Measurements from ENCODE around the gene USP13. TPM values are rescaled to one million over a fixed set of nuclear protein-coding genes. Genes with fewer than 3 reads are reported as not detected.

USP13 gene
- total RNA-seq, 3 donors from 2014 or later (not counting 1 experiment from before 2014, with no cell fraction given), result 2.4 to 5.6 (median 3.0) TPM

- TF ChIP-seq CTCF (IDR thresholded peaks at IDR 0.05), result no peak
- Mint-ChIP-seq H3K4me3 (no peak overlapping the region), H3K4me1 (no peaks in the 10 kb centered on the region), H3K27me3 (ENCODE audit: low read depth in 2 of 2) (no peaks in the 10 kb centered on the region), H3K9me3 (no peaks in the 10 kb centered on the region), H3K36me3 (no peaks in the 10 kb centered on the region), H3K27ac (no peak overlapping the region)
- ATAC-seq (no peak), DNase-seq (no peak)
- Histone ChIP-seq H3K4me1 (ENCODE audit: control insufficient read depth, insufficient read depth, low read length) (no peaks in the 10 kb centered on the region), H3K4me3 (ENCODE audit: low read length) (no peak overlapping the region), H3K27ac (ENCODE audit: low read length) (no peak overlapping the region), H3K36me3 (ENCODE audit: control insufficient read depth, insufficient read depth, low read length) (no peaks in the 10 kb centered on the region), H3K9me3 (ENCODE audit: control insufficient read depth, insufficient read depth, low read length) (no peaks in the 10 kb centered on the region), H3K27me3 (ENCODE audit: control insufficient read depth, insufficient read depth, low read length) (no peaks in the 10 kb centered on the region)
- intact Hi-C loops (cut with micrococcal nuclease), result no loop called here
- 97% methylated on average over 11 of the region's 12 CpGs for WGBS (ENCODE audit: insufficient coverage)
Measured at GRCh38 chr3:179701176-179701827, 48.5 kb downstream of the USP13 start.

GRCh38 chr3:179702271-179702947, 49.6 kb downstream of the USP13 start:
- Histone ChIP-seq H3K36me3 (ENCODE audit: control insufficient read depth, insufficient read depth, low read length) (no peaks in the 10 kb centered on the region), H3K27me3 (ENCODE audit: control insufficient read depth, insufficient read depth, low read length) (no peaks in the 10 kb centered on the region), H3K4me1 (ENCODE audit: control insufficient read depth, insufficient read depth, low read length) (no peaks in the 10 kb centered on the region), H3K4me3 (ENCODE audit: low read length) (no peak overlapping the region), H3K9me3 (ENCODE audit: control insufficient read depth, insufficient read depth, low read length) (no peaks in the 10 kb centered on the region), H3K27ac (ENCODE audit: low read length) (no peak overlapping the region)
- Mint-ChIP-seq H3K9me3 (no peaks in the 10 kb centered on the region), H3K4me1 (no peaks in the 10 kb centered on the region), H3K36me3 (no peaks in the 10 kb centered on the region), H3K27ac (no peak overlapping the region), H3K4me3 (no peak overlapping the region), H3K27me3 (ENCODE audit: low read depth in 2 of 2) (no peaks in the 10 kb centered on the region)
- 94% methylated on average over 3 of the region's 6 CpGs for WGBS (ENCODE audit: insufficient coverage)
- no peak for TF ChIP-seq CTCF (IDR thresholded peaks at IDR 0.05)
- DNase-seq (no peak), ATAC-seq (no peak)
- intact Hi-C loops (cut with micrococcal nuclease), result no loop called here

DNA sequence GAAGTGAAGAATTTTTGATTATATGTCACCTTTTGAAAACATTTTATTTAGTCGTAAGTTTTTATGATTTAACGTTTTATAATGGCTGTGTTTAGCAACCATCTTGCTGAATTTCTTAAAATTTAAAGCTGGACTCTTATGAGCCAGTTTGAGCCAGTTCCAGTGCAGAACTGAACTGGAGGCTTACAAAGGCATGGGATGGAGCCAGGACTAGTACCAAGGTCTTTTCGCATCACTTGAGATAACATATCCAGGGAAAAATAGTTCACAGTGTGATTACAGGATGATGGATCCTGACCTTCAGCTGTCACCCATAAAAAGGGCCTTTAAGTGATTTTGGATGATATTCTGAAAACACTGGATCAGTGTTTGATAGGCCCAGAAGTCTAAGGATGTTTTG, 51.0 kb downstream of the USP13 start:
- ATAC-seq (no peak), DNase-seq (no peak)
- TF ChIP-seq CTCF (IDR thresholded peaks at IDR 0.05), result no peak
- H3K4me3 Mint-ChIP-seq, result no peak overlapping the region
- H3K27me3 Mint-ChIP-seq (ENCODE audit: low read depth in 2 of 2), result no peaks in the 10 kb centered on the region
- H3K4me1 Mint-ChIP-seq, result no peaks in the 10 kb centered on the region
- no peaks in the 10 kb centered on the region for H3K27me3 ChIP-seq (ENCODE audit: control insufficient read depth, insufficient read depth, low read length)
- WGBS (ENCODE audit: insufficient coverage), result 96% methylated on average over 3 of the region's 3 CpGs
- no peaks in the 10 kb centered on the region for H3K36me3 ChIP-seq (ENCODE audit: control insufficient read depth, insufficient read depth, low read length)
- H3K27ac ChIP-seq (ENCODE audit: low read length), result no peak overlapping the region
- no peaks in the 10 kb centered on the region for H3K9me3 Mint-ChIP-seq
- H3K36me3 Mint-ChIP-seq, result no peaks in the 10 kb centered on the region
- intact Hi-C loops (cut with micrococcal nuclease), result no loop called here
- H3K27ac Mint-ChIP-seq, result no peak overlapping the region
- H3K9me3 ChIP-seq (ENCODE audit: control insufficient read depth, insufficient read depth, low read length), result no peaks in the 10 kb centered on the region
- H3K4me1 ChIP-seq (ENCODE audit: control insufficient read depth, insufficient read depth, low read length), result no peaks in the 10 kb centered on the region
- no peak overlapping the region for H3K4me3 ChIP-seq (ENCODE audit: low read length)
